IPS-NIHi7 (cell line): ENCODE measurements around the gene ADAM11.
"Not testable (repeated sequence)": the region's sequence is repeated elsewhere in the genome, so short reads cannot be mapped to it uniquely, and the experiment has no call there.

Experiments used
- DNase-seq: peaks from one replicate; pipeline ENCODE4 v3.0.0; 2012; ENCODE audit warnings: mixed read lengths; ENCODE audit errors: extremely low spot score

Gene ADAM11

GRCh38 chr17:44795928-44796327 is 37.1 kb downstream of the ADAM11 start:
- no peak for DNase-seq

- no peak for DNase-seq
Measured at GRCh38 chr17:44796731-44797130, 37.9 kb downstream of the ADAM11 start.

GRCh38 chr17:44797802-44798201 is 39.0 kb downstream of the ADAM11 start:
- DNase-seq, result no peak

GRCh38 chr17:44798356-44798755 is 39.6 kb downstream of the ADAM11 start:
- DNase-seq, result no peak

GRCh38 chr17:44801880-44802279 is 43.1 kb downstream of the ADAM11 start:
- no peak for DNase-seq

- no peak for DNase-seq
Measured at GRCh38 chr17:44804302-44805089, 45.7 kb downstream of the ADAM11 start.

GRCh38 chr17:44807093-44807816 is 48.5 kb downstream of the ADAM11 start:
- no peak for DNase-seq

- no peak for DNase-seq
Measured at GRCh38 chr17:44807817-44808155, 49.0 kb downstream of the ADAM11 start.

- no peak for DNase-seq
Measured at GRCh38 chr17:44808156-44808555, 49.4 kb downstream of the ADAM11 start.

GRCh38 chr17:44808656-44809388 is 50.0 kb downstream of the ADAM11 start:
- DNase-seq, result not testable (repeated sequence)

- no peak for DNase-seq
Measured at GRCh38 chr17:44812263-44812662, 53.5 kb downstream of the ADAM11 start.

- DNase-seq, result not testable (repeated sequence)
Measured at GRCh38 chr17:44818508-44818907, 59.7 kb downstream of the ADAM11 start.

- no peak for DNase-seq
Measured at GRCh38 chr17:44820631-44821212, 61.9 kb downstream of the ADAM11 start.

GRCh38 chr17:44825236-44825635 is 66.4 kb downstream of the ADAM11 start:
- DNase-seq, result not testable (repeated sequence)

- no peak for DNase-seq
Measured at GRCh38 chr17:44826123-44826790, 67.5 kb downstream of the ADAM11 start.

GRCh38 chr17:44827863-44828262 is 69.1 kb downstream of the ADAM11 start:
- DNase-seq, result no peak

- no peak for DNase-seq
Measured at GRCh38 chr17:44828919-44829522, 70.2 kb downstream of the ADAM11 start.

GRCh38 chr17:44829523-44830358 is 71.0 kb downstream of the ADAM11 start, which contains the start of gene GJC1:
TSS of gene GJC1 (minus strand) at chr17:44830287. CDS start at chr17:44805817, 24,470 bp downstream.
- peak; percentile 59 for DNase-seq

GRCh38 chr17:44830359-44831288 is 71.8 kb downstream of the ADAM11 start:
- peak; percentile 46 for DNase-seq
